Loucy (cell line): ENCODE measurements around the gene TTC32.

Experiments
- H2AFZ ChIP-seq: fragments of 200-600 bp; sonication (generic); 2 replicates; pipeline ENCODE4 v1.6.0; 2016; ENCODE audit warnings: antibody characterized with exemption, mild to moderate bottlenecking, low read length, moderate library complexity
- H3F3A ChIP-seq: fragments of 200-600 bp; 2 replicates; pipeline ENCODE4 v1.6.0; 2016; ENCODE audit warnings: antibody characterized with exemption, low read depth, mild to moderate bottlenecking
- H3K27me3 ChIP-seq: fragments of 200-600 bp; sonication (generic); 2 replicates; pipeline ENCODE4 v1.6.1; 2014; ENCODE audit warnings: low read length, mild to moderate bottlenecking; ENCODE audit not compliant: insufficient read depth, poor library complexity, severe bottlenecking
- H3K36me3 ChIP-seq: fragments of 200-600 bp; sonication (generic); 2 replicates; pipeline ENCODE4 v1.6.1; 2016; ENCODE audit warnings: low read length; ENCODE audit not compliant: insufficient read depth
- H3K4me1 ChIP-seq: fragments of 200-600 bp; sonication (generic); 2 replicates; pipeline ENCODE4 v1.5.1; 2014; ENCODE audit warnings: low read length, mild to moderate bottlenecking; ENCODE audit not compliant: insufficient read depth, poor library complexity, severe bottlenecking
- H3K4me2 ChIP-seq: fragments of 200-600 bp; sonication (generic); 2 replicates; pipeline ENCODE4 v1.6.0; 2014; ENCODE audit warnings: antibody characterized with exemption, low read length, low read depth, mild to moderate bottlenecking; ENCODE audit not compliant: poor library complexity, severe bottlenecking
- H3K4me3 ChIP-seq: fragments of 200-600 bp; sonication (generic); 2 replicates; pipeline ENCODE4 v1.5.1; 2014; ENCODE audit warnings: low read length, mild to moderate bottlenecking, mixed read lengths; ENCODE audit not compliant: poor library complexity, severe bottlenecking
- H3K79me2 ChIP-seq: fragments of 200-600 bp; sonication (generic); 2 replicates; pipeline ENCODE4 v1.6.1; 2014; ENCODE audit warnings: low read length; ENCODE audit not compliant: insufficient read depth
- H3K9ac ChIP-seq: fragments of 200-600 bp; sonication (generic); 2 replicates; pipeline ENCODE4 v1.6.0; 2014; ENCODE audit warnings: mild to moderate bottlenecking, low read depth, low read length, moderate library complexity; ENCODE audit not compliant: poor library complexity, severe bottlenecking
- H3K9me2 ChIP-seq: fragments of 200-600 bp; sonication (generic); replicated peaks from 2 replicates; pipeline ENCODE4 v1.6.1; 2016; ENCODE audit warnings: low read depth, low read length, mixed read lengths
- H3K9me3 ChIP-seq: fragments of 200-600 bp; sonication (generic); 2 replicates; pipeline ENCODE4 v1.6.1; 2014; ENCODE audit warnings: mild to moderate bottlenecking, antibody characterized with exemption, low read length, low read depth; ENCODE audit not compliant: insufficient read depth
- H4K20me1 ChIP-seq: fragments of 200-600 bp; sonication (generic); 2 replicates; pipeline ENCODE4 v1.6.0; 2014; ENCODE audit warnings: antibody characterized with exemption, low read length, mild to moderate bottlenecking; ENCODE audit not compliant: insufficient read depth, poor library complexity, severe bottlenecking
- EZH2phosphoT487 ChIP-seq: fragments of 200-600 bp; IDR thresholded peaks from 2 replicates; pipeline ENCODE4 v1.6.1; 2018; ENCODE audit warnings: antibody characterized with exemption, mild to moderate bottlenecking, moderate library complexity, borderline replicate concordance
- TF ChIP-seq, protein P1 (sequence below): fragments of 200-600 bp; sonication (generic); conservative IDR thresholded peaks from 2 replicates; pipeline ENCODE4 v1.5.1; 2014; ENCODE audit warnings: mild to moderate bottlenecking, antibody characterized with exemption, low read length

TTC32 gene

DNA sequence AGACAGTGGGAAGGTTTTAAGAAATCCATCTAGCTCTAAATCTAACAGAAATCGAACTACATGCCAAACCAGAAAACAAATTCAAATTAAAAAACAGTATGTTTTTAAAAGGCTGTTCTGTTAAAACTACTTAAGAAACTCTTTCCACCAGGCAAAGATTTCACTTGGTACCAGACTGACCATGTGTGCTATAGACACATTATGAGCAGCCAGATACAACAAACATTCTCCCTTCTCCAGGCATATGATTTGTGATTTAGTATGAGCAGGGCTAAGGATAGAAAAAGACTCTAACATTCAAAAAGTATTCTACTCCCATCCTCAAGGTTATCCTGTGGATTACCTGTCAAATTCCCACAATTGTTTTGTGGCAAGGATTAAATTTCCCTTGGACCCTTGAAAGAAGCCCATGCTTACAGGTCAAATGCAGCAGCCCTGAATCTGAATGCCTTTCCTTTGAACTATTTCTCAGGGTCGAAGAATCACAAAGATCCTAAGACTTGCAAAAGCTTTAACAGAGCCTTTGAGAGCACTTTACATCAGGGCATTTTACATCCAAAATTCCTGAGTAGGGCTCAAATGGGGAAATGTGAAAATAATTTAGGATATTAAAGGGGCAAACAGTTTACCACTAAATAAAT, 42.5 kb upstream of the TTC32 start:
- no peak overlapping the region for H3K9ac ChIP-seq

GRCh38 chr2:19943189-19943588, 41.4 kb upstream of the TTC32 start:
- Histone ChIP-seq H3K4me2 (no peak overlapping the region), H3K9me3 (no peaks in the 10 kb centered on the region), H3K9me2 (no peaks in the 10 kb centered on the region), H3K79me2 (no peaks in the 10 kb centered on the region), H3K4me3 (no peak overlapping the region), H3K9ac (no peak overlapping the region), H3K36me3 (no peaks in the 10 kb centered on the region), H3F3A (no peaks in the 10 kb centered on the region), H3K4me1 (no peaks in the 10 kb centered on the region), H4K20me1 (no peaks in the 10 kb centered on the region), H2AFZ (no peak overlapping the region), H3K27me3 (peaks cover 6% of the 10 kb centered on the region)
- TF ChIP-seq, protein P1, sequence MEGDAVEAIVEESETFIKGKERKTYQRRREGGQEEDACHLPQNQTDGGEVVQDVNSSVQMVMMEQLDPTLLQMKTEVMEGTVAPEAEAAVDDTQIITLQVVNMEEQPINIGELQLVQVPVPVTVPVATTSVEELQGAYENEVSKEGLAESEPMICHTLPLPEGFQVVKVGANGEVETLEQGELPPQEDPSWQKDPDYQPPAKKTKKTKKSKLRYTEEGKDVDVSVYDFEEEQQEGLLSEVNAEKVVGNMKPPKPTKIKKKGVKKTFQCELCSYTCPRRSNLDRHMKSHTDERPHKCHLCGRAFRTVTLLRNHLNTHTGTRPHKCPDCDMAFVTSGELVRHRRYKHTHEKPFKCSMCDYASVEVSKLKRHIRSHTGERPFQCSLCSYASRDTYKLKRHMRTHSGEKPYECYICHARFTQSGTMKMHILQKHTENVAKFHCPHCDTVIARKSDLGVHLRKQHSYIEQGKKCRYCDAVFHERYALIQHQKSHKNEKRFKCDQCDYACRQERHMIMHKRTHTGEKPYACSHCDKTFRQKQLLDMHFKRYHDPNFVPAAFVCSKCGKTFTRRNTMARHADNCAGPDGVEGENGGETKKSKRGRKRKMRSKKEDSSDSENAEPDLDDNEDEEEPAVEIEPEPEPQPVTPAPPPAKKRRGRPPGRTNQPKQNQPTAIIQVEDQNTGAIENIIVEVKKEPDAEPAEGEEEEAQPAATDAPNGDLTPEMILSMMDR = no peak
- TF ChIP-seq EZH2phosphoT487 = no peak

More for the DNA sequence above, 42.5 kb upstream of the TTC32 start:
- Histone ChIP-seq H3K4me3 (no peak overlapping the region), H4K20me1 (no peaks in the 10 kb centered on the region), H3F3A (no peaks in the 10 kb centered on the region), H3K4me2 (no peak overlapping the region), H2AFZ (no peak overlapping the region), H3K9me3 (no peaks in the 10 kb centered on the region), H3K9me2 (no peaks in the 10 kb centered on the region), H3K79me2 (no peaks in the 10 kb centered on the region), H3K4me1 (no peaks in the 10 kb centered on the region), H3K27me3 (peaks cover 6% of the 10 kb centered on the region), H3K36me3 (no peaks in the 10 kb centered on the region)
- TF ChIP-seq, protein P1 = no peak
- TF ChIP-seq EZH2phosphoT487 = no peak

DNA sequence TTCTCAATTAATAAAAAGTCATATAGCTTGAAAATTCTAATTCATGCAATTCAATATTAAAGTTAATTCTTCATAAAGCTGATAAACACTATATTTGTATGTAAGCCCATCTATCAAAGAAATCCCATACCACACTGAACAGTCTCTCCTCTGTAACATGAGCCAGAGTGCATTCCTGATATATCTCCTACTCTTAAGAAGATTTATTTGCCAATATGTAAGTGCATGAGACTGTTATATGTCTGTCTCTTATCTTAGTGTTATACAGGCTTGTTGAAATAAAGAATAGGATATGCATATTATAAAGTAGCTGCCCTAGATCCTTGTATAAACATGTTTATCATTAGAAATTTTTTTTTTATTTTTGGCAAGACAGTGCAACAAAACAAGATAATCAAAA, 40.4 kb upstream of the TTC32 start:
- Histone ChIP-seq H2AFZ (no peak overlapping the region), H3K27me3 (peaks cover 5% of the 10 kb centered on the region), H3K36me3 (no peaks in the 10 kb centered on the region), H3K4me1 (no peaks in the 10 kb centered on the region), H3K79me2 (no peaks in the 10 kb centered on the region), H3K4me2 (no peak overlapping the region), H3F3A (no peaks in the 10 kb centered on the region), H3K9ac (no peak overlapping the region), H3K9me2 (no peaks in the 10 kb centered on the region), H3K4me3 (no peak overlapping the region), H3K9me3 (no peaks in the 10 kb centered on the region), H4K20me1 (no peaks in the 10 kb centered on the region)
- TF ChIP-seq, protein P1 = no peak
- TF ChIP-seq EZH2phosphoT487 = no peak
